Effector memory CD4-positive, alpha-beta T cell (primary cell): ENCODE results near the gene WASHC2A.
"Not testable (repeated sequence)": the region's sequence is repeated elsewhere in the genome, so short reads cannot be mapped to it uniquely, and the experiment has no call there.

ENCODE experiments used
- DNase-seq, 3 donors: peaks; one replicate each; pipeline ENCODE4 v3.0.0-alpha.2; 2020
- H3K27ac ChIP-seq: 2 replicates; pipeline ENCODE4 v1.7.0; 2013; ENCODE audit warnings: mild to moderate bottlenecking, low read length, moderate library complexity; ENCODE audit not compliant: insufficient read depth, poor library complexity, severe bottlenecking
- H3K27me3 ChIP-seq: replicated peaks from 2 replicates; pipeline ENCODE4 v1.7.0; 2013; ENCODE audit warnings: mild to moderate bottlenecking, low read length; ENCODE audit not compliant: insufficient read depth, control insufficient read depth, poor library complexity, severe bottlenecking
- H3K36me3 ChIP-seq: 2 replicates; pipeline ENCODE4 v1.7.0; 2013; ENCODE audit warnings: mild to moderate bottlenecking, low read length, moderate library complexity; ENCODE audit not compliant: control insufficient read depth, insufficient read depth
- H3K4me1 ChIP-seq: 2 replicates; pipeline ENCODE4 v1.7.0; 2013; ENCODE audit warnings: low read length, mild to moderate bottlenecking; ENCODE audit not compliant: control insufficient read depth, insufficient read depth, poor library complexity, severe bottlenecking
- H3K4me3 ChIP-seq: 2 replicates; pipeline ENCODE4 v1.7.0; 2013; ENCODE audit warnings: low read length, low read depth, mild to moderate bottlenecking; ENCODE audit not compliant: insufficient read depth, poor library complexity, severe bottlenecking
- H3K9me3 ChIP-seq: 2 replicates; pipeline ENCODE4 v1.7.0; 2013; ENCODE audit warnings: mild to moderate bottlenecking, low read length, moderate library complexity; ENCODE audit not compliant: control insufficient read depth
- total RNA-seq, 3 donors: gene quantifications; one replicate each; lab custom pipeline; 2026; lab: John Stamatoyannopoulos, UW

WASHC2A gene, protein sequence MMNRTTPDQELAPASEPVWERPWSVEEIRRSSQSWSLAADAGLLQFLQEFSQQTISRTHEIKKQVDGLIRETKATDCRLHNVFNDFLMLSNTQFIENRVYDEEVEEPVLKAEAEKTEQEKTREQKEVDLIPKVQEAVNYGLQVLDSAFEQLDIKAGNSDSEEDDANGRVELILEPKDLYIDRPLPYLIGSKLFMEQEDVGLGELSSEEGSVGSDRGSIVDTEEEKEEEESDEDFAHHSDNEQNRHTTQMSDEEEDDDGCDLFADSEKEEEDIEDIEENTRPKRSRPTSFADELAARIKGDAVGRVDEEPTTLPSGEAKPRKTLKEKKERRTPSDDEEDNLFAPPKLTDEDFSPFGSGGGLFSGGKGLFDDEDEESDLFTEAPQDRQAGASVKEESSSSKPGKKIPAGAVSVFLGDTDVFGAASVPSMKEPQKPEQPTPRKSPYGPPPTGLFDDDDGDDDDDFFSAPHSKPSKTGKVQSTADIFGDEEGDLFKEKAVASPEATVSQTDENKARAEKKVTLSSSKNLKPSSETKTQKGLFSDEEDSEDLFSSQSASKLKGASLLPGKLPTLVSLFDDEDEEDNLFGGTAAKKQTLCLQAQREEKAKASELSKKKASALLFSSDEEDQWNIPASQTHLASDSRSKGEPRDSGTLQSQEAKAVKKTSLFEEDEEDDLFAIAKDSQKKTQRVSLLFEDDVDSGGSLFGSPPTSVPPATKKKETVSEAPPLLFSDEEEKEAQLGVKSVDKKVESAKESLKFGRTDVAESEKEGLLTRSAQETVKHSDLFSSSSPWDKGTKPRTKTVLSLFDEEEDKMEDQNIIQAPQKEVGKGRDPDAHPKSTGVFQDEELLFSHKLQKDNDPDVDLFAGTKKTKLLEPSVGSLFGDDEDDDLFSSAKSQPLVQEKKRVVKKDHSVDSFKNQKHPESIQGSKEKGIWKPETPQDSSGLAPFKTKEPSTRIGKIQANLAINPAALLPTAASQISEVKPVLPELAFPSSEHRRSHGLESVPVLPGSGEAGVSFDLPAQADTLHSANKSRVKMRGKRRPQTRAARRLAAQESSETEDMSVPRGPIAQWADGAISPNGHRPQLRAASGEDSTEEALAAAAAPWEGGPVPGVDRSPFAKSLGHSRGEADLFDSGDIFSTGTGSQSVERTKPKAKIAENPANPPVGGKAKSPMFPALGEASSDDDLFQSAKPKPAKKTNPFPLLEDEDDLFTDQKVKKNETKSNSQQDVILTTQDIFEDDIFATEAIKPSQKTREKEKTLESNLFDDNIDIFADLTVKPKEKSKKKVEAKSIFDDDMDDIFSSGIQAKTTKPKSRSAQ (N-terminal part only)
- total RNA-seq, result 66.5 to 77.8 (median 68.0) reads per million in 3 donors

- Histone ChIP-seq H3K27ac (peak within 1 kb of the TSS; percentile 58), H3K4me3 (peak within 1 kb of the TSS; percentile 63)
- not testable (repeated sequence) for H3K9me3 ChIP-seq, H3K4me1 ChIP-seq, H3K27me3 ChIP-seq, H3K36me3 ChIP-seq
- peak; percentile 37 to 96 (median 94) for DNase-seq
Measured at GRCh38 chr10:50067546-50068351, at the start of gene WASHC2A. TSS of gene WASHC2A (plus strand) at chr10:50067954. CDS start at chr10:50068006, 52 bp downstream.

DNA sequence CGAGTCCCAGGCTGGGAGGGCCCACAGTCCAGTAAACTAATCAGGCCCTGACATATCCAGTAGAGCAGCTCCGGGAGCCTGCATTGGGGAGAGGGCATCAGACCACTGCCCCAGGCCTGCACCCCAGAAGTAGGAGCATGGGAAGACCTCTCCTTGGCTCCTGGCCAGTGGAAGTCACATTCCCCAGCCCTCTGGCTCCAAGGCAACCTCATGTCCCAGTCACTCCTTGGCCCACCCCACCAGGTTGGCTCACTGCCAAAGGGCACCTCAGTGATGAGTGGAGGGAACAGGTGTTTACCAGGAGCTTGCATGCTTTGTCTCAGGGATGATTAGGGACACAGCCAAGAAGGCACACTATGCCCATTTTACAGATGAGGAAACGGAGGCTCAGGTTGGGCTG is 48.5 kb upstream of the WASHC2A start:
- not testable (repeated sequence) for H3K9me3 ChIP-seq, DNase-seq

GRCh38 chr10:50020451-50021024 is 47.2 kb upstream of the WASHC2A start:
- not testable (repeated sequence) for H3K36me3 ChIP-seq, H3K4me1 ChIP-seq, DNase-seq, H3K27me3 ChIP-seq, H3K27ac ChIP-seq, H3K9me3 ChIP-seq, H3K4me3 ChIP-seq

More for the DNA sequence above, 48.5 kb upstream of the WASHC2A start:
- not testable (repeated sequence) for H3K4me3 ChIP-seq, H3K36me3 ChIP-seq, H3K4me1 ChIP-seq, H3K27ac ChIP-seq, H3K27me3 ChIP-seq

GRCh38 chr10:50021646-50022045 is 46.1 kb upstream of the WASHC2A start:
- H3K27me3 ChIP-seq, result no peaks in the 10 kb centered on the region
- no peaks in the 10 kb centered on the region for H3K9me3 ChIP-seq
- no peak for DNase-seq
- no peak overlapping the region for H3K27ac ChIP-seq
- no peaks in the 10 kb centered on the region for H3K4me1 ChIP-seq
- no peaks in the 10 kb centered on the region for H3K36me3 ChIP-seq
- no peak overlapping the region for H3K4me3 ChIP-seq

- not testable (repeated sequence) for H3K4me3 ChIP-seq, H3K9me3 ChIP-seq, H3K4me1 ChIP-seq, H3K27ac ChIP-seq, H3K36me3 ChIP-seq, DNase-seq, H3K27me3 ChIP-seq
Measured at GRCh38 chr10:50024716-50025383, 42.9 kb upstream of the WASHC2A start.

DNA sequence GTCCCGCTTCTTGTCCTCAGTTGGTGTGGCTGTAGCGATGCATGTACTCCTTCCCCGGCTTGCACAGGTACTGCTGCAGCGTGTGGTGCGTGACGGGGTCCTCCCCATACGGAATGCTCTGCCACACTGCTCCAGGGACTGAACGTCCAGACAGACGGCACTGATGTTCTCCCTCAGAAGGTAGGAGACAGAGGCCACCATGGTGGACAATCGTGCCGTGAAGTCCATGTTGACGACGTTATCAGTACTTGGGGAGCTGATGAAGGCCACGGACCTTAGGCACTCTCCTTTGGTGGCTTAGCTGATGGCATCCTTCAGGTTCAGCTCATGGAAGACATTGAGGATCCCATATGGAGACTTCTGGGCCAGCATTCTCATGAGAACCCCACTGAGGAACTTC is 42.1 kb upstream of the WASHC2A start:
- H3K27ac ChIP-seq, result no peak overlapping the region
- H3K27me3 ChIP-seq, result no peaks in the 10 kb centered on the region
- H3K4me1 ChIP-seq, result no peaks in the 10 kb centered on the region
- H3K36me3 ChIP-seq, result no peaks in the 10 kb centered on the region
- no peak overlapping the region for H3K4me3 ChIP-seq
- DNase-seq, result no peak
- H3K9me3 ChIP-seq, result no peaks in the 10 kb centered on the region

- H3K27me3 ChIP-seq, result no peaks in the 10 kb centered on the region
- no peaks in the 10 kb centered on the region for H3K4me1 ChIP-seq
- H3K36me3 ChIP-seq, result no peaks in the 10 kb centered on the region
- no peak overlapping the region for H3K27ac ChIP-seq
- no peaks in the 10 kb centered on the region for H3K9me3 ChIP-seq
- DNase-seq, result no peak
- no peak overlapping the region for H3K4me3 ChIP-seq
Measured at GRCh38 chr10:50027195-50027594, 40.6 kb upstream of the WASHC2A start.

GRCh38 chr10:50033481-50033880 is 34.3 kb upstream of the WASHC2A start:
- H3K4me3 ChIP-seq, result no peak overlapping the region
- DNase-seq, result no peak
- no peaks in the 10 kb centered on the region for H3K4me1 ChIP-seq
- H3K27ac ChIP-seq, result no peak overlapping the region
- no peaks in the 10 kb centered on the region for H3K36me3 ChIP-seq
- no peaks in the 10 kb centered on the region for H3K27me3 ChIP-seq
- H3K9me3 ChIP-seq, result no peaks in the 10 kb centered on the region
